ENCODE results near the gene KDM2A.
A peak's percentile ranks its signal among the peaks of the same experiment; 100 is the strongest.
"Not testable (repeated sequence)": the region's sequence is repeated elsewhere in the genome, so short reads cannot be mapped to it uniquely, and the experiment has no call there.

Gene KDM2A

DNA sequence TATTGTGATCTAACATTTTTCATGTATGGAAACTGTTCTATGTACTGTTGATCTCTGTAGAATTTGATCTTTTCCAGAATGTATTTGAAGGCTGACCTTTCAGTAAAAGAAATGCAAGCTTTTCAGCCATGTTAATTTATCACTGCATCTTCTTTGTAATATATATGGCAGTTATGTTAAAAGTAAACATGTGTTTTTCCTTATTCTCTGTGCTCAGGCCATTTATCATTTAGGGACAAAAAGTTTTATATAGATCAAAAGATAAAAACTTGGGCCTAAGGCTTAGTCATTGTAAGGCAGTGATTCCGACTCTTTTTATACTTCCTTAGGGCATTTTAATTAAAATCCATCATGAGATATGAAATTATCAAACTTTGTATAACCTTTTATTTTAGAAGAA, 48.7 kb downstream of the KDM2A start:
- no peak for DNase-seq (ENCODE audit: low spot score)

DNA sequence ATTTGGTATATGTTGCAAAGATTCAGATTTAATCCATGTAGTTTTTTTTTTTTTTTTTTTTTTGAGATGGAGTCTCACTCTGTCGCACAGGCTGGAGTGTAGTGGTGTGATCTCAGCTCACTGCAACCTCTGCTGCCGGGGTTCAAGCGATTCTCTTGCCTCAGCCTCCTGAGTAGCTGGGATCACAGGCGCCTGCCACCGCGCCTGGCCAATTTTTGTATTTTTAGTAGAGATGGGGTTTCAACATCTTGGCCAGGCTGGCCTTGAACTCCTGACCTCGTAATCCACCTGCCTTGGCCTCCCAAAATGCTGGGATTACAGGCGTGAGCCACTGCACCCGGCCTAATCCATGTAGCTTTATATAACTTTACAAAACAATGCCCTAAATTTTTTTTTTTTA, 49.8 kb downstream of the KDM2A start:
- not testable (repeated sequence) for DNase-seq (ENCODE audit: low spot score)

DNA sequence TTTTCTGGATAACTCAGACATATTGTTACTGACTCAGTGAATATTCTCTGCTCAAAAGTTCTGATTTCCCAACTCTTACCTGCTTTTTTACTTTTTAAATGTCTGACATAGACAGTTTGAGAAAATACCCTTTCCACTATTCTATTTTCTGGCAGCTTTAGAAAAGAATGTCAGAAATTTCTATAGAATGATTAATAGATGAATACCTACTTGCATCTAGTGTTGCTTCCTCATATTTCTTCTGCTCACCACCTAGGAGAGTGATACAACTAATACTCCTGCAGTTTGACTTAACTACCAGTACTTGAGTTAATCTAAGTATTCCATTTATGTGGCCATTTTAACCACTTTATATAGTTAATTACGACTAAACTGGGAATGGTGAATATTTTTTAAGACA, 55.2 kb downstream of the KDM2A start:
- DNase-seq (ENCODE audit: low spot score) = no peak

DNA sequence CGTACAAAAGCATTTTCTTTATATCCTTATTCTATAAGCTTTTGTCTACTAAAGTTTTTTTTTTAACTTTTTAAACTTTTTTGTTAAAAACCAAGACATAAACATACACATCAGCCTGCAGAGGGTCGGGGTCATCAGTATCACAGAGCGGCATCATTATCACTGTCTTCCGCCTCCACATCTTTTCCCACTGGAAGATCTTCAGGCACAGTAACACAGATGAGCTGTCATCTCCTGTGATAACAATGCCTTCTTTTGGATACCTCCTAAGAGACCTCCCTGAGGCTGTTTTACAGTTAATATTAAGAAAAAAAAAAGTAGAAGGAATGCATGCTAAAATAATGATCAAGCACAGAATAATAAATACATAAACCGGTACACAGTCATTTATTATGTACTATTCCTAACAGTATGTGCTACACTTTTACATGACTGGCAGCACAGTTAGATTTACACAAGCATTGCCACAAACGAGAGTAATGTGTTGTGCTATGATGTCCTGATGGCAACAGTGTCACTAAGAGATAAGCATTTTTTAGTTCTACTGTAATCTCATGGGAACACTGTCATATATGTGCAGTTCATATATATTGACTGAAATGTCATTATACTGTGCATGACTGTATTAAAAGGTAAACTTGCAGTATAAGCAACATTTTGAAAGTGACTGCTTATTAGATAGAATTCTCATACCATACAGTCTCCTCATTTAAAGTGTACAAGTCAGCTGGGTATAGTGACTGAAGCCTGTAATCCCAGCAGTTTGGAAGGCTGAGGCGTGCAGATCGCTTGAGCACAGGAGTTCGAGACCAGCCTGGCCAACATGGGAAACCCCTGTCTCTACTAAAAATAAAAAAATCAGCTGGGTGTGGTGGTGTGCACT, 58.6 kb downstream of the KDM2A start:
- no peak for DNase-seq (ENCODE audit: low spot score)

DNA sequence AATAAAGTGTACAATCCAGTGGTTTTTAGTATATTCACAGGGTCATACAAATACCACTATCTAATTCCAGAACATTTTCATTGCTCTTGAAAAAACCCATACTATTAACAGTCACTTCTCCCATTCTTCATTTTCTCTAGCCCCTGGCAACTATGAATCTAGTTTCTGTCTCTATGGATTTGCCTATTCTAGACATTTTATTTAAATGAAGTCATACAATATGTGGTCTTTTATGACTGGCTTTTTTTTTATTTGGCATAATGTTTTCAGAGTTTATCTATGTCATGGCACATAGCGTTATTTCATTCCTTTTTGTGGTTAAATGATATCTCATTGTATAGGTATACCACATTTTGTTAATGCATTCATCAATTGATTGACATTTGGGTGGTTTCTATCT, 59.4 kb downstream of the KDM2A start:
- DNase-seq (ENCODE audit: low spot score) = no peak

DNA sequence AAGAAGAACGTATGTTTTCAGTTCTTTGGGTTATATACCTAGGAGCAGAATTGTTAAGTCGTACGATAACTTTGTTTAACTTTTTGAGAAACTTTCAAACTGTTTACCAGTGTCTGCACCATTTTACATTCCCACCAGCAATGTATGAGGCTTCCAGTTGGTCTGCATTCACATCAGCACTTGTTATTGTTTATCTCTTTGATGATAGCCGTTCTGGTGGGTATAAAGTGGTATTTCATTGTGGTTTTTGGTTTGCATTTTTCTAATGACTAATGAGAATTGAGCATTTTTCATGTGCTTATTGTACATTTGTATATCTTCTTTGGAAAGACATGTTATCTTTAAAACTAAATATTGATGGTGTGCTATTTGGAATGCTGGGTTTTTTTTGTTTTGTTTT, 59.8 kb downstream of the KDM2A start:
- DNase-seq (ENCODE audit: low spot score) = no peak

DNA sequence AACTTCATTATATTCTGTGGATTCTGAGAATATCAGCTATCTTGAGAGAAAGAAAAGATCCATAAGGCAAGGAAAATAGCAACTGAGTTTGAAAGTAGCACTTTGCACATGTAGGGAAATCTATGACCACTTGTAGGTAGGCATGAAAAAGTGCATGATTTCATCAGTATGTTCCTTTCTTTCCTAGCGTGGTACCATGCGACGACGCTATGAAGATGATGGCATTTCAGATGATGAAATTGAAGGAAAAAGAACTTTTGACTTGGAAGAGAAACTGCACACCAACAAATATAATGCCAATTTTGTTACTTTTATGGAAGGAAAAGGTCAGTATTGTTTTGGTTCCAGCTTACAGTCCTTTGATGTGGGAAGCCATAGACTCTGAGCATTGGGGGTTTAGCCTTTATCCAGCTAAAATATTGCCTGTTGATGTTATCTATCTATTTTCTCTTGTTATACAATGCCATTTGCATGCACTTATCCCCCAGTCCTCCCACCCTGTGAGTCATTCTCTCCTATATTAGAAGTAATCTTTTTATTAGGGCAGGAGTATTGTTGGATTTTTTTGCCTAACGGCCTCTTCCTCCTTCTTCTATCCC, 60.9 kb downstream of the KDM2A start:
- DNase-seq (ENCODE audit: low spot score) = peak; percentile 42

DNA sequence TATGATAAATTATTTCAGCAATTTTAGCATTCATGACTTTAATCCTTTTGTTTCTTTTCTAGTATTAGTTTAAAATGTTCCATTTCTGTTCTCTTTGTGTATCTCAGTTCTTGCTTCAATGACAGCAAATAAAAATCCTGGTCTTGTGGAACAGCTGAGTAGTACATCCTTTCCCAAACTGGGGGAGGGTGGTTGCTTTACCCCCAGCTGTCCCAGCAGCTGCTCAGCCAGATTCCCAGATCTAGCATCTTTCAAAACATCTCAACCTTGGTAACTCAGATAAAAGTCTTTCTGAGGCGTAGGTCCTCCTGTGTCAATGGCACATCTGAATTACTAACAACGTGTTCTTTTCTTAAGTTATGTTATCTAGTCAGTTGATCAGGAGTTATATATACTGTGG, 75.0 kb downstream of the KDM2A start:
- no peak for DNase-seq (ENCODE audit: low spot score)

DNA sequence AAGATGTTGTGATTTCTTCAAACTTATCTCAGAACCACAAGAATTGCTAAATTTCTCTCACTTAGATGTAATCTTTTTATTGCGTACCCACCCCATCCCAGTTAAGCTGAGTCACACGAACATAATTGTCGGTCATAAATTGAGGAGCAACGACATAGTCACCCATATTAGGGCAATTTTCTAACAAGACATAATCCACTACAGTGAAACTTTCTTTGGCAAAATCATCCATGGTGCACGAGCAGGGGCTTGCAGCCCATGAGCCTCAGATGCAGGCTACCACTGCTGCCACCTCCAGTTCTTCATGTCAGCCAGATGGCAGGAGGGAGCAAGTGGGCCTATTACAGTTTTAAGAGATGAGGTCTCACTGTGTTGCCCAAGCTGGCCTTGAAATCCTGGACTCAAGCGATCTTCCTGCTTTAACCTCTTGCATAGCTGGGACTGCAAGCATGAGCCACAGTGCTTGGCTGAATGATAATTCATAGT, 77.0 kb downstream of the KDM2A start:
- peak; percentile 72 for DNase-seq (ENCODE audit: low spot score)

DNA sequence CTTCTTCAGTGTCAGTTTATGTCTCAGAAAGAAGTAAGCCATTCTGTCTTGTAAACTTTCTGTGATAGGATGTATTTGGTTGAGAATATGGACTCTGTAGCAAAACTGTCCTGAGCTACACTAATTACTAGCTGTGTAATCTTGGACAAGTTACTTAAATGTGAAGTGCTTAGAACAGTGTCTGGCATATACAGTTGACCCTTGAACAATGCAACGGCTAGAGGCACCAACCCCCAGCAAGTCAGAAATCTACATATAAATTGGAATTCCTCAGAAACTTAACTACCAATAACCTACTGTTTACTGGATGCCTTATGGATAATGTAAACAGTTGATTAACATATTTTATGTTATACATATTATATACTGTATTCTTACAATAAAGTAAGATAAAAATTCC, 78.5 kb downstream of the KDM2A start:
- no peak for DNase-seq (ENCODE audit: low spot score)

DNA sequence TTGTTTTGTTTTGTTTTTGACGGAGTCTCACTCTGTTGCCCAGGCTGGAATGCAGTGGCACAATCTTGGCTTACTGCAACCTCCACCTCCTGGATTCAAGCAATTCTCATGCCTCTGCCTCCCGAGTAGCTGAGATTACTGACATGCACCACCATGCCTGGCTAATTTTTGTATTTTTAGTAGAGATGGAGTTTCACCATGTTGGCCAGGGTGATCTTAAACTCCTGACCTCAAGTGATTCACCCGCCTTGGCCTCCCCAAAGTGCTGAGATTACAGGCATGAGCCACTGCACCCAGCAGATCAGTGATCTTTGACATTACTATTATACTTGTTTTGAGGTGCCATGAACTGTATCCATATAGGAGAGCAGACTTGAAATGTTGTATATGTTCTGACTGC, 79.7 kb downstream of the KDM2A start:
- not testable (repeated sequence) for DNase-seq (ENCODE audit: low spot score)

DNA sequence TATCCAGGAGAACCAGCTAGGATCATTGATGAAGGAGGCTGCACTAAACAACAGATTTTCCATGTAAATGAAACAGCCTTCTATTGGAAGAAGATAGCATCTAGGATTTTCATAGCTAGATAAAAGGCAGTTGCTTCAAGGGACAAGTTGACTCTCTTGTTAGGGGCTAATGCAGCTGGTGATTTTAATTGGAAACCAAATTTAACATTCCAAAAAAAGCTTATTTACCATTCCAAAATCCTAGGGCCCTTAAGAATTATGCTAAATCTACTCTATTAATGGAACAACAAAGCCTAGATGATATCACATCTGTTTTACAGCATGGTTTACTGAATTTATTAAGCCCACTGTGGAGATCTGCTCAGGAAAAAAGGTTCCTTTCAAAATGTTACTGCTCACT, 80.7 kb downstream of the KDM2A start:
- no peak for DNase-seq (ENCODE audit: low spot score)

DNA sequence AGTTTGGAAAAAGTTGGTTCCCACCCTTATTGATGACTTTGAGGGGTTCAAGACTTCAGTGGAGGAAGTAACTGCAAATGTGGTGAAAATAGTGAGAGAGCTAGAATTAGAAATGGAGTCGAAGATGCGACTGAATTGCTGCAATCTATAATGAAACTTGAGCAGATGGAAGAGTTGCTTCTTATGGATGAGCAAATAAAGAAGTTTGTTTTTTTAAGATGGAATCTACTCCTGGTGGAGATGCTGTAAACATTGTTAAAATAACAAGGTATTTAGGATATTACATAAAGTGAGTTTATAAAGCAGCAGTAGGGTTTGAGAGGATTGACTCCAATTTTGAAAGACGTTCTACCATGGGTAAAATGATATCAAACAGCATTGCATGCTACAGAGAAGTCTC, 83.0 kb downstream of the KDM2A start:
- DNase-seq (ENCODE audit: low spot score) = no peak

DNA sequence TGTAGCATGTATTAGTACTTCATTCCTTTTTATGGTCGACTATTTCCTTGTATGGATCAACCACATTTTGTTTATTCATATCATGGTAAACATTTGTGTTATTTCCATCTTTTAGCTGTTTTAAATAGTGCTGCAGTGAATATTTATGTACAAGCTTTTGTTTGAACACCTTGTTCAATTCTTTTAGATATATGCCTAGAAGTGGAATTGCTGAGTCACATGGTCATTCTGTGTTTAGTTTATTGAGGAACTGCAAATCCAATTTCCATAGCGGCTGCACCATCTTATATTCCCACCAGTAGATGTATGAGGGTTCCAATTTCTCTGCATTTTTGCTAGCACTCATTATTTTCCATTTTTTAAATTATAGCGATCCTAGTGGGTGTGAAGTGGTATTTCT, 85.8 kb downstream of the KDM2A start:
- DNase-seq (ENCODE audit: low spot score) = no peak

DNA sequence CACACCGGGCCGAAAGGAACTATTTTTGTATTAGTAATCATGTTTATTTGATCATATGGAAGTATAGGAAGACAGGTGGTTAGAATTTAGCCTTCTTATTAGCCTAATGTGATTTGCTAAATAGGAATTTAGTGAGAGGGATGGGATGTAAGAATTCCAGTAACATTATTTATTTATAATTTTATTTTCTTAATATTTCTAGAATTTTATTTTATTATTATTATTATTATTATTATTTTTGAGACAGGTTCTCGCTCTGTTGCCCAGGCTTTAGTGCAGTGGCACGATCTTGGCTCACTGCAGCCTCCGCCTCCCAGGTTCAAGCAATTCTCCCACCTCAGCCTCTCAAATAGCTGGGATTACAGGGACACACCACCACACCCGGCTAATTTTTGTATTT, 90.2 kb downstream of the KDM2A start:
- DNase-seq (ENCODE audit: low spot score) = not testable (repeated sequence)

DNA sequence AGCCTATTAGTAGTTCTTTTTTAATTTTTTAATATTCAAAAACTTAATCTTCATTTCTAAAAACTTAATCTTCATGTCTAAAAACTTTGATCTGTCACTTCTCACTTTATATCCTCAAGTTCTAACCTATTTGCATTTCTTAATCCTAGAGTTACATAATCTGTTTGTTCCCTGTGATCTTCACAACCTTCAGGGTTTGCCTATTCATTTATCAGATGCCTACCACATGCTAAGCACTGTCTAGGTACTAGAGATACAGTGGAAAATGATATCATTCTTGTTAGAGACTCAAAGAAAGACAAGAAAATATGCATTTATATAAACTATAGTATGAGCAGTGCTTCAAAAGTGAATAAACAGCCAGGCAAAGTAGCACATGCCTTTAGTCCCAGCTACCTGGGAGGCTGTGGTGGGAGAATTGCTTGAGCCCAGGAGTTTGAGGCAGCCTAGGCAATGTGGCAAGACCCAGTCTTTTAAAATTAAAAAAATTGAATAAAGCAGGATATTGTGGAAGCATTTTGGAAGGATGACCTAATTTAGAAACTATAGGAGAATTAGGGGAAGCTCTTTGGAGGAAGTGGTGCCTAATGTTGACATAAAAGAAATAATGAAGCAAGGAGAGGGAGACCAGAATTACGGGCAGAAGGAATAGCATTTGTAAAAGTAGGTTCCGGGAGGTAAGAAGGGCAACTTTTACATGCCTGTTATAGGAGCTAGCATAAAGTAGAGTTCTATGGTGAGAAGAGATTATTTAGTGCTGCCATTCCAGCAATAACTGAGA, 92.8 kb downstream of the KDM2A start:
- no peak for DNase-seq (ENCODE audit: low spot score)

DNA sequence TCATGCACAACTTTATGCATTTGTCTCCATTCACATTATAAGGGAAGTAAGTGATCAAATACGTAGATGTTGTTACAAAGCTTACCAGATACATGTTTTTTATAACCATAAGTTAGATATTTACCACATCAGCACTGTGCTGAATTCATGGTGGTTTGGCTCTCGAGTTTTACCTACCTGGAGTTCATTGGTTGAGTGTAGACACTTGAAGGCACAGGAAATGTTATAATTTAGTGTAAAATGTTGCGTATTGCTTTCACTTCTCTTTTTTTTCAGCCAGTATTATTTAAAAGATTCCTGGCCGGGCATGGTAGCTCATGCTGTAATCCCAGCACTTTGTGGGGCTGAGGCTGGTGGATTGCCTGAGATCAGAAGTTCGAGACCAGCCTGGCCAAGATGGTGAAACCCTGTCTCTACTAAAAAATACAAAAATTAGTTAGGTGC, 94.1 kb downstream of the KDM2A start:
- DNase-seq (ENCODE audit: low spot score) = no peak

DNA sequence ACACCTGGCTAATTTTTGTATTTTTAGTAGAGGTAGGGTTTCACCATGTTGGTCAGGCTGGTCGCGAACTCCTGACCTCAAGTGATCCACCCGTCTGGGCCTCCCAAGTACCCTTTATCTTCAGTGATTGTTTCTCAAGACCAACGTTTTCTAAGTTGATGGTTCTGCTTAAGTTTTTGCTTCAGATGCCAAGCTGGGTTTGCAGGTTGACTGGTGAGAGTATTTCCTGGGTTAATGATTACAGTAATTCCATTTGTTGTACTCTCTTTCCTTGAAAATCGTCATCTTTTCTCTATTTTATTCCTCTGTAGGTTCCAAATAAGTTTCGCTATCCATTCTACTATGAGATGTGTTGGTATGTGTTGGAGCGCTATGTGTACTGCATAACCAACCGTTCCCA, 108.7 kb downstream of the KDM2A start:
- no peak for DNase-seq (ENCODE audit: low spot score)

DNA sequence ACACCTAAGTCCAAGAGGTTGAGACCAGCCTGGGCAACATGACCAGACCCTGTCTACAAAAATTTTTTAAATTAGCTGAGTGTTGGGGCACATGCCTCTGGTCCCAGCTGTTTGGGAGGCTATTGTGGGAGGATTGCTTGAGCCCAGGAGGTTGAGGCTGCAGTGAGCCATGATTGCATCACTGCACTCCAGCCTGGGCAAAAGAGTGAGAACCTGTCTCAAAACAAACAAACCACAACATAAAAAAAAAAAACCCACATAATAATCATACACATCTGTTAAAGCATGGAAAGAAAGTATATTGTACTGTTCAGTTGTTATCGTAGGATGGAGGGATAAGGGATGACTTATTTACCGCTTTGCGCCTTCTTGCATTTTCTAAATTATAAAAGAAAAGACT, 111.3 kb downstream of the KDM2A start:
- DNase-seq (ENCODE audit: low spot score) = no peak

DNA sequence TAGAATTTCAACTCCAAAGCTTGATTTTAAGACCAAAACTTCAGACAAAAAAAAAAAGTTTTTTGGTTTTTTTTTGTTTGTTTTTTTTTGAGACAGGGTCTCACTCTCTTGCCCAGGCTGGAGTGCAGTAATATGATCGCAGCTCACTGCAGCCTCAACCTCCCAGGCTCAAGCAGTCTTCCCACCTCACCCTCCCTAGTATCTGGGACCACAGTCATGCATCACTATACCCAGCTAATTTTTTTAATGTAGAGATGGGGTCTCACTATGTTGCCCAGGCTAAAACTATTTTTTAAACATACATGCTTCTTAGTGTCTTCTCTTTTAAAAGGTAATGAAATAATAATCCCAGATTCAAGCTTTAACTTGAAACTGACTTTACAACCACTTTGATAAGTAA, 111.8 kb downstream of the KDM2A start:
- no peak for DNase-seq (ENCODE audit: low spot score)

DNA sequence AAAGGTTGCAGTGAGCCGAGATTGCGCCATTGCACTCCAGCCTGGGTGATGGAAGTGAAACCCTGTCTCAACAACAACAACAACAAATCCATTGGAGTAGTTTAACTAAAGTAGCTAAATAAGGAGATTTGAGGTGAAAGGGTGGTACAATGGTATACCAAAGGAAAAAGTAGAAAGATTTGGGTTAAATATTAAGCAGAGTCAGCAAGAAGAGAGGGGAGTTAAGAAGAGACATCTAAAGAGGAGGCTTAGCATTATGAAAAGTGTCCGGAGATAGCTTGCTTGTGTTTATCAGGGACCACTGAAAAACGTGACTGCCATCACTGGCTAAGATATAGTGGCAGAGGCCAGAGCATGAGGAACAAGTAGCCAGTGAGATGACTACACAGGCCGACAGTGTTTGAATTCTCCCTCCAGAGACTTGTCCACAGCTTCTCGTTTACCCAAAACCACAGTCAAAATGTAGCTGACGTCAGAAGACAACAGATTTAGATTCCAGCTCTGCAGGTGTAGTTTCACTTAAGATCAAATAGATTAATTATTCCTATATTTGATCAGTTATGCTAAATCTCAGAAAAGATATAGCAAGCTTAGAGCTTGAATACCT, 114.6 kb downstream of the KDM2A start:
- DNase-seq (ENCODE audit: low spot score) = no peak

DNA sequence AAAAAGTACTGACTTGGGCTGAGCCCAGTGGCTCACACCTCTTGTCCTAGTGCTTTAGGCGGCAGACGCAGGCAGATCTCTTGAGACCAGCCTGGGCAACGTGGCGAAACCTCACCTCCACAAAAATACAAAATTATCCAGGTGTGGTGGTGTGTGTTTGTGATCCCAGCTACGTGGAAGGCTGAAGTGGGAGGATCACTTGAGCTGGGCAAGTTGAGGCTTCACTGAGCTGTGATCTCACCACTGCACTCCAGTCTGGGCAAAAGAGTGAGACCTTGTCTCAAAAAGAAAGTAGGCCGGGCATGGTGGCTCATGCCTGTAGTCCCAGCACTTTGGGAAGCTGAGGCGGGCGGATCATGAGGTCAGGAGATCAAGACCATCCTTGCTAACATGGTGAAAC, 115.5 kb downstream of the KDM2A start:
- not testable (repeated sequence) for DNase-seq (ENCODE audit: low spot score)
